ENCODE data around the gene NTF4.

DNA sequence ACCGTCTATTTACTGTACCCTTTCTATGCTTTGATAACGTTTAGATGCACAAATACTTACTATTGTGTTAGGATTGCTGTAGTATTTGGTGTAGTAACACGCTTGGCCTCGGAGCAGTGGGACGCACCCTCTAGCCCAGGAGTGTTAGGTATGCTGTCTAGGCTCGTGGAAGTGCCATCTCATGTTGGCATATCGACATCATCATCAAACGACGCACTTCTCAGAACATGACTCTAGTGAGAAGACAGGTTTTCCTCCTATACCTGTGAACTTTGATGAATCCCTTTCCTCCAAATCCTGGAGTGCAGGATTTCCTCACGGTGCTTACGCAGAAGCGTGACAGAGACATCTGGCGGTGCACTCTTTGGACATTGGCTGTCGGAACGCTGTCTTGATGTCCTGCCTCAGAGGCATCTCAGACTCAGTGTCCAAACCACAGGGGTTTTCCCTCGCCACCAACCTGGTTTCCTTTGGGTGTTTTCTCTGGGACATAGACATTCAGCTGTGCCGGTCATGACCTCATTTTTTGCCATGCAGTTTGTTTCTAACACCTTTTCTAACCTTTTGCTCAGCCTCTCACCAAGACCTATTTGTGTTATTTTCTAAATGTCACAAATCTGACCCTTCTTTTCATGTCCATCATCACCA lies 26.9 kb upstream of the NTF4 start:
- no peak for TF ChIP-seq GATA2 (IDR thresholded peaks at IDR 0.05; ENCODE audit: low read depth, low read length)
- TF ChIP-seq GATA3 (IDR thresholded peaks at IDR 0.05; ENCODE audit: low read depth, low read length) = no peak
